ENCODE results near the gene FAM181A.

GRCh38 chr14:93892505-93892839 lies 34.7 kb upstream of the FAM181A start:
- TF ChIP-seq CTCF (optimal IDR thresholded peaks at IDR 0.05 in 1 of 3, IDR thresholded peaks at IDR 0.05 in 1 of 3, conservative IDR thresholded peaks at IDR 0.05 in 1 of 3; ENCODE audit: extremely low read depth in 1 of 3, insufficient read depth in 2 of 3, low read length in 3 of 3) (no peak), EZH2 (IDR thresholded peaks at IDR 0.05; ENCODE audit: low read length) (no peak)

Data from keratinocyte (primary cell).